SH-SY5Y (cell line): ENCODE results near the gene JUP.

ENCODE experiments used
- GATA2 ChIP-seq: IDR thresholded peaks from 2 replicates; pipeline ENCODE4 v1.6.1; 2011; ENCODE audit warnings: mild to moderate bottlenecking, low read depth, low read length
- GATA3 ChIP-seq: IDR thresholded peaks from 2 replicates; pipeline ENCODE4 v1.6.1; 2011; ENCODE audit warnings: low read depth, mild to moderate bottlenecking, low read length, moderate library complexity

Gene JUP

GRCh38 chr17:41707803-41708669 is 78.5 kb downstream of the JUP start:
- no peak for TF ChIP-seq GATA3
- no peak for TF ChIP-seq GATA2

GRCh38 chr17:41705271-41705991 is 81.1 kb downstream of the JUP start:
- no peak for TF ChIP-seq GATA3
- TF ChIP-seq GATA2 = no peak
